Measurements from ENCODE around the gene PDZD11. TPM values are rescaled to one million over a fixed set of nuclear protein-coding genes. Genes with fewer than 3 reads are reported as not detected.

PDZD11 gene
- total RNA-seq, 1 experiment from 2014 or later, result 30.6 TPM

DNA sequence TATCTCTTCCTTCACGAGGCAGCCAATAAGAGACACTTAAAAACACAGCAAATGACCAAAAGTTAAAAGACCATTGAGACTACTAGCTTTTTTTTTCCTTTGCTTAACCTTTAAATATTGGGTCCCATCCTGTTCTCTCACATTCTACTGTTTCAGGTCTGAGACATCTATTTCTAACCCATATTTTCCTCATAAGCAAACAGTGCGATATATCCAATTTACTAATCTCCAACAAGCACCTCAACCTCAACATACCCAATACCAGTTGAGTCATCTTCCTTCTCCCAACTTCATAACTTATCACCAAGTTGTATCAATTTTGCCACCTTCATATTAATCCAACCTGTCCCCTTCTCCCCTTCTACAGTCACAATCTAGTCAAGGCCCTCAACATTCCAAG lies 48.2 kb downstream of the PDZD11 start:
- no peak overlapping the region for H3K27ac Mint-ChIP-seq

More for the DNA sequence above, 48.2 kb downstream of the PDZD11 start:
- Histone ChIP-seq H3K27me3 (ENCODE audit: insufficient read depth, low read length) (no peaks in the 10 kb centered on the region), H3K9ac (ENCODE audit: extremely low read depth, insufficient read length, low read length) (no peak overlapping the region), H3K23me2 (ENCODE audit: insufficient read length, low read depth, low read length, poor library complexity, severe bottlenecking) (no peaks in the 10 kb centered on the region), H3K23ac (ENCODE audit: insufficient read length, low read depth, low read length) (no peak overlapping the region), H3K9me3 (ENCODE audit: control insufficient read depth, low read depth, low read length) (peaks cover 28% of the 10 kb centered on the region), H3T11ph (ENCODE audit: low read length) (no peak overlapping the region), H3K27ac (ENCODE audit: insufficient read length, low read depth, low read length) (no peak overlapping the region), H3K14ac (ENCODE audit: insufficient read depth, low read length) (no peak overlapping the region), H2BK120ac (ENCODE audit: low read depth, low read length, poor library complexity, severe bottlenecking) (no peak overlapping the region), H2BK20ac (ENCODE audit: low read depth, low read length, poor library complexity, severe bottlenecking) (no peak overlapping the region), H2BK12ac (ENCODE audit: insufficient read length, low read depth, low read length) (no peak overlapping the region), H3K79me2 (ENCODE audit: insufficient read depth, low read length) (no peaks in the 10 kb centered on the region), H2BK5ac (ENCODE audit: insufficient read length, low read length) (no peak overlapping the region), H3K56ac (ENCODE audit: insufficient read length, low read depth, low read length) (no peak overlapping the region), H3K79me1 (ENCODE audit: insufficient read depth, low read depth, low read length, poor library complexity, severe bottlenecking) (no peaks in the 10 kb centered on the region), H4K8ac (replicated peaks; ENCODE audit: insufficient read length, low read depth, low read length) (no peak overlapping the region), H3K4me2 (ENCODE audit: insufficient read depth, insufficient read length, low read length) (no peak overlapping the region), H3K18ac (ENCODE audit: insufficient read length, low read depth, low read length) (no peak overlapping the region), H2BK15ac (ENCODE audit: low read depth, low read length) (no peak overlapping the region), H4K20me1 (ENCODE audit: control insufficient read depth, insufficient read depth, insufficient read length) (no peaks in the 10 kb centered on the region), H3K4ac (ENCODE audit: low read depth, low read length) (no peak overlapping the region), H4K91ac (ENCODE audit: insufficient read length, low read depth, low read length) (no peak overlapping the region), H2AFZ (ENCODE audit: low read length) (no peak overlapping the region), H4K5ac (ENCODE audit: insufficient read length, low read depth, low read length) (no peak overlapping the region), H3K4me1 (ENCODE audit: insufficient read depth, low read length) (no peaks in the 10 kb centered on the region), H2AK5ac (ENCODE audit: insufficient read length, low read length) (no peak overlapping the region)
- peaks cover 51 to 67% of the 10 kb centered on the region in 2 experiments for H3K9me3 Mint-ChIP-seq
- no peak overlapping the region for H3K4me3 Mint-ChIP-seq
- peaks cover 17% of the 10 kb centered on the region in 2 experiments for H3K4me1 Mint-ChIP-seq
- no peak for DNase-seq
- H3K36me3 Mint-ChIP-seq (ENCODE audit: insufficient read depth in 1 of 3, low read depth in 3 of 3), result peaks cover 0 to 2% (median 0%) of the 10 kb centered on the region in 3 experiments; a peak in 2 of 7 replicates
- TF ChIP-seq, protein P1, sequence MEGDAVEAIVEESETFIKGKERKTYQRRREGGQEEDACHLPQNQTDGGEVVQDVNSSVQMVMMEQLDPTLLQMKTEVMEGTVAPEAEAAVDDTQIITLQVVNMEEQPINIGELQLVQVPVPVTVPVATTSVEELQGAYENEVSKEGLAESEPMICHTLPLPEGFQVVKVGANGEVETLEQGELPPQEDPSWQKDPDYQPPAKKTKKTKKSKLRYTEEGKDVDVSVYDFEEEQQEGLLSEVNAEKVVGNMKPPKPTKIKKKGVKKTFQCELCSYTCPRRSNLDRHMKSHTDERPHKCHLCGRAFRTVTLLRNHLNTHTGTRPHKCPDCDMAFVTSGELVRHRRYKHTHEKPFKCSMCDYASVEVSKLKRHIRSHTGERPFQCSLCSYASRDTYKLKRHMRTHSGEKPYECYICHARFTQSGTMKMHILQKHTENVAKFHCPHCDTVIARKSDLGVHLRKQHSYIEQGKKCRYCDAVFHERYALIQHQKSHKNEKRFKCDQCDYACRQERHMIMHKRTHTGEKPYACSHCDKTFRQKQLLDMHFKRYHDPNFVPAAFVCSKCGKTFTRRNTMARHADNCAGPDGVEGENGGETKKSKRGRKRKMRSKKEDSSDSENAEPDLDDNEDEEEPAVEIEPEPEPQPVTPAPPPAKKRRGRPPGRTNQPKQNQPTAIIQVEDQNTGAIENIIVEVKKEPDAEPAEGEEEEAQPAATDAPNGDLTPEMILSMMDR (conservative IDR thresholded peaks at IDR 0.05), result no peak
- H3K27me3 Mint-ChIP-seq (ENCODE audit: low read depth), result no peaks in the 10 kb centered on the region
- WGBS (ENCODE audit: extremely low coverage, insufficient read length, low lambda C conversion rate), result 100% methylated on average over 1 of the region's 2 CpGs
